ENCODE results near the gene MPI. TPM values are rescaled to one million over a fixed set of nuclear protein-coding genes. Genes with fewer than 3 reads are reported as not detected.
"Not testable (repeated sequence)": the region's sequence is repeated elsewhere in the genome, so short reads cannot be mapped to it uniquely, and the experiment has no call there.

MPI gene
- total and polyA plus RNA-seq, 2 experiments from 2014 or later, result 106 to 285 TPM

- DNase-seq (ENCODE audit: low read depth in 1 of 2, low spot score in 1 of 2), result no peak
Observed at GRCh38 chr15:74878273-74878672, 11.6 kb upstream of the MPI start.

GRCh38 chr15:74882528-74882927 lies 7.3 kb upstream of the MPI start:
- TF ChIP-seq CTCF (IDR thresholded peaks at IDR 0.05; ENCODE audit: low read depth, low read length), result no peak
- no peaks in the 10 kb centered on the region for H3K4me1 ChIP-seq (ENCODE audit: low read depth)
- H3K27me3 ChIP-seq, result no peaks in the 10 kb centered on the region
- no peaks in the 10 kb centered on the region for H3K36me3 ChIP-seq
- DNase-seq (ENCODE audit: low read depth in 1 of 2, low spot score in 1 of 2), result no peak
- no peaks in the 10 kb centered on the region for H3K9me3 ChIP-seq (ENCODE audit: low read depth)
- H3K27ac ChIP-seq, result no peak overlapping the region
- H3K4me3 ChIP-seq, result no peak overlapping the region

More at GRCh38 chr15:74878273-74878672, 11.6 kb upstream of the MPI start:
- H3K4me1 ChIP-seq (ENCODE audit: low read depth), result peaks cover 4% of the 10 kb centered on the region
- H3K36me3 ChIP-seq, result no peaks in the 10 kb centered on the region
- no peaks in the 10 kb centered on the region for H3K9me3 ChIP-seq (ENCODE audit: low read depth)
- TF ChIP-seq CTCF (IDR thresholded peaks at IDR 0.05; ENCODE audit: low read depth, low read length), result no peak
- no peak overlapping the region for H3K4me3 ChIP-seq
- H3K27ac ChIP-seq, result no peak overlapping the region
- H3K27me3 ChIP-seq, result no peaks in the 10 kb centered on the region

- Histone ChIP-seq H3K27ac (no peak overlapping the region), H3K4me1 (ENCODE audit: low read depth) (peaks cover 9% of the 10 kb centered on the region), H3K9me3 (ENCODE audit: low read depth) (no peaks in the 10 kb centered on the region), H3K36me3 (no peaks in the 10 kb centered on the region), H3K4me3 (no peak overlapping the region), H3K27me3 (no peaks in the 10 kb centered on the region)
- DNase-seq (ENCODE audit: low read depth in 1 of 2, low spot score in 1 of 2), result peak in 1 of 2 donors; percentile 16
- TF ChIP-seq CTCF (IDR thresholded peaks at IDR 0.05; ENCODE audit: low read depth, low read length), result no peak
Observed at GRCh38 chr15:74884428-74885223, 5.2 kb upstream of the MPI start.

- H3K9me3 ChIP-seq (ENCODE audit: low read depth), result no peaks in the 10 kb centered on the region
- H3K27me3 ChIP-seq, result no peaks in the 10 kb centered on the region
- H3K36me3 ChIP-seq, result no peaks in the 10 kb centered on the region
- H3K4me3 ChIP-seq, result no peak overlapping the region
- peaks cover 9% of the 10 kb centered on the region for H3K4me1 ChIP-seq (ENCODE audit: low read depth)
- H3K27ac ChIP-seq, result no peak overlapping the region
- no peak for DNase-seq (ENCODE audit: low read depth in 1 of 2, low spot score in 1 of 2)
- no peak for TF ChIP-seq CTCF (IDR thresholded peaks at IDR 0.05; ENCODE audit: low read depth, low read length)
Observed at GRCh38 chr15:74885461-74885860, 4.4 kb upstream of the MPI start.

- H3K9me3 ChIP-seq (ENCODE audit: low read depth); DNase-seq (ENCODE audit: low read depth in 1 of 2, low spot score in 1 of 2); H3K27ac ChIP-seq: not testable (repeated sequence)
Observed at GRCh38 chr15:74887537-74888193, 2.2 kb upstream of the MPI start.

GRCh38 chr15:74888716-74889115 lies 1.1 kb upstream of the MPI start:
- peaks cover 14% of the 10 kb centered on the region for H3K4me1 ChIP-seq (ENCODE audit: low read depth)
- no peak overlapping the region for H3K4me3 ChIP-seq
- no peak overlapping the region for H3K27ac ChIP-seq
- no peaks in the 10 kb centered on the region for H3K27me3 ChIP-seq
- DNase-seq (ENCODE audit: low read depth in 1 of 2, low spot score in 1 of 2), result no peak
- no peak for TF ChIP-seq CTCF (IDR thresholded peaks at IDR 0.05; ENCODE audit: low read depth, low read length)
- no peaks in the 10 kb centered on the region for H3K9me3 ChIP-seq (ENCODE audit: low read depth)
- H3K36me3 ChIP-seq, result peaks cover 5% of the 10 kb centered on the region

More at GRCh38 chr15:74887537-74888193, 2.2 kb upstream of the MPI start:
- peaks cover 14% of the 10 kb centered on the region for H3K4me1 ChIP-seq (ENCODE audit: low read depth)
- H3K36me3 ChIP-seq, H3K27me3 ChIP-seq, H3K4me3 ChIP-seq: not testable (repeated sequence)
